Endometrium (tissue), 2 donors: Measurements from ENCODE around the gene ZYG11A.

ENCODE experiments used
- FAIRE-seq: peaks from 2 replicates; lab custom pipeline; 2012; peaks lifted over from hg19 to GRCh38; lab: Jason Lieb, UNC
- donor health status: control.
- donor health status: control.

Gene ZYG11A

GRCh38 chr1:52877554-52877953 is 35.0 kb downstream of the ZYG11A start:
- FAIRE-seq: no peak

GRCh38 chr1:52880206-52880605 is 37.6 kb downstream of the ZYG11A start:
- FAIRE-seq: no peak

GRCh38 chr1:52887483-52887882 is 44.9 kb downstream of the ZYG11A start:
- FAIRE-seq: no peak

- no peak for FAIRE-seq
Observed at GRCh38 chr1:52892424-52893215, 50.1 kb downstream of the ZYG11A start.

- no peak for FAIRE-seq
Observed at GRCh38 chr1:52899445-52899894, 56.9 kb downstream of the ZYG11A start.

- no peak for FAIRE-seq
Observed at GRCh38 chr1:52900402-52900801, 57.8 kb downstream of the ZYG11A start.

GRCh38 chr1:52901384-52901783 is 58.8 kb downstream of the ZYG11A start:
- no peak for FAIRE-seq

- no peak for FAIRE-seq
Observed at GRCh38 chr1:52904208-52904926, 61.8 kb downstream of the ZYG11A start.

- no peak for FAIRE-seq
Observed at GRCh38 chr1:52904927-52905698, 62.6 kb downstream of the ZYG11A start.

GRCh38 chr1:52906135-52906603 is 63.6 kb downstream of the ZYG11A start:
- no peak for FAIRE-seq

- FAIRE-seq: no peak
Observed at GRCh38 chr1:52907068-52907811, 64.7 kb downstream of the ZYG11A start.

GRCh38 chr1:52907812-52908153 is 65.2 kb downstream of the ZYG11A start:
- no peak for FAIRE-seq

- no peak for FAIRE-seq
Observed at GRCh38 chr1:52911541-52911940, 69.0 kb downstream of the ZYG11A start.

GRCh38 chr1:52913014-52913413 is 70.5 kb downstream of the ZYG11A start:
- FAIRE-seq: no peak

- FAIRE-seq: no peak
Observed at GRCh38 chr1:52913537-52913936, 71.0 kb downstream of the ZYG11A start.

GRCh38 chr1:52914463-52914862 is 71.9 kb downstream of the ZYG11A start:
- no peak for FAIRE-seq

GRCh38 chr1:52915211-52915854 is 72.8 kb downstream of the ZYG11A start:
- FAIRE-seq: no peak

GRCh38 chr1:52915855-52916220 is 73.3 kb downstream of the ZYG11A start:
- FAIRE-seq: no peak

GRCh38 chr1:52916241-52916975 is 73.8 kb downstream of the ZYG11A start:
- FAIRE-seq: no peak

GRCh38 chr1:52917156-52917555 is 74.6 kb downstream of the ZYG11A start:
- no peak for FAIRE-seq

GRCh38 chr1:52917581-52917980 is 75.0 kb downstream of the ZYG11A start:
- FAIRE-seq: no peak
